ENCODE measurements around the gene TANGO6.
A peak's percentile ranks its signal among the peaks of the same experiment; 100 is the strongest.

The TANGO6 gene

GRCh38 chr16:69079697-69080096 lies 236.4 kb downstream of the TANGO6 start:
- CTCF ChIA-PET: interaction anchor here (0.6 kb wide), 1 partner anchor 25 kb away, joined by 3 read pairs; the partner anchor contains the start of gene HAS3
- H3K27me3 ChIP-seq (replicated peaks in 2 of 5; ENCODE audit: control insufficient read depth in 4 of 5, insufficient read depth in 5 of 5, low read length in 4 of 5): no peaks in the 10 kb centered on the region
- no peak for DNase-seq
- POLR2A ChIA-PET: no interaction called here
- H3K4me3 ChIP-seq (ENCODE audit: control insufficient read depth in 1 of 7, extremely low read depth in 1 of 7, insufficient read depth in 4 of 7, low read depth in 2 of 7, low read length in 6 of 7): no peak overlapping the region
- no CpG with 5 or more reads among the region's 2 CpGs for WGBS (ENCODE audit: insufficient coverage)
- no peaks in the 10 kb centered on the region for H3K4me1 ChIP-seq (ENCODE audit: control extremely low read depth in 1 of 4, control insufficient read depth in 4 of 4, insufficient read depth in 4 of 4, low read length in 3 of 4)
- no peak overlapping the region for H3K27ac ChIP-seq (ENCODE audit: insufficient read depth in 1 of 2, low read depth in 1 of 2, low read length in 2 of 2, poor library complexity in 1 of 2, severe bottlenecking in 2 of 2)
- no peaks in the 10 kb centered on the region for H3K9me3 ChIP-seq (ENCODE audit: control extremely low read depth in 1 of 5, control insufficient read depth in 4 of 5, insufficient read depth in 2 of 5, low read depth in 1 of 5, low read length in 4 of 5)
- peaks cover 0 to 4% (median 0%) of the 10 kb centered on the region in 4 experiments for H3K36me3 ChIP-seq (ENCODE audit: control insufficient read depth in 4 of 4, insufficient read depth in 4 of 4, low read length in 3 of 4)

GRCh38 chr16:69083306-69083941 lies 240.1 kb downstream of the TANGO6 start:
- Histone ChIP-seq H3K9me3 (ENCODE audit: control extremely low read depth in 1 of 5, control insufficient read depth in 4 of 5, insufficient read depth in 2 of 5, low read depth in 1 of 5, low read length in 4 of 5) (no peaks in the 10 kb centered on the region), H3K4me3 (ENCODE audit: control insufficient read depth in 1 of 7, extremely low read depth in 1 of 7, insufficient read depth in 4 of 7, low read depth in 2 of 7, low read length in 6 of 7) (no peak overlapping the region), H3K27ac (ENCODE audit: insufficient read depth in 1 of 2, low read depth in 1 of 2, low read length in 2 of 2, poor library complexity in 1 of 2, severe bottlenecking in 2 of 2) (no peak overlapping the region), H3K36me3 (ENCODE audit: control insufficient read depth in 4 of 4, insufficient read depth in 4 of 4, low read length in 3 of 4) (peaks cover 0 to 4% (median 0%) of the 10 kb centered on the region in 4 experiments), H3K4me1 (ENCODE audit: control extremely low read depth in 1 of 4, control insufficient read depth in 4 of 4, insufficient read depth in 4 of 4, low read length in 3 of 4) (peaks cover 0 to 11% (median 9%) of the 10 kb centered on the region in 4 experiments), H3K27me3 (replicated peaks in 2 of 5; ENCODE audit: control insufficient read depth in 4 of 5, insufficient read depth in 5 of 5, low read length in 4 of 5) (no peaks in the 10 kb centered on the region)
- ChIA-PET POLR2A (no interaction called here), CTCF (interaction anchor here (1.0 to 2.6 kb wide), 4 partner anchors 11 to 40 kb away, joined by 3 to 13 read pairs (median 3); partner anchors contain the start of gene HAS3)
- 98% methylated on average over 11 of the region's 16 CpGs for WGBS (ENCODE audit: insufficient coverage)
- no peak for DNase-seq

GRCh38 chr16:69084289-69084688 lies 241.0 kb downstream of the TANGO6 start:
- H3K9me3 ChIP-seq (ENCODE audit: control extremely low read depth in 1 of 5, control insufficient read depth in 4 of 5, insufficient read depth in 2 of 5, low read depth in 1 of 5, low read length in 4 of 5): no peaks in the 10 kb centered on the region
- ChIA-PET CTCF (interaction anchor here (1.3 to 2.6 kb wide), 2 partner anchors 13 to 40 kb away, joined by 3 to 13 read pairs; no protein-coding TSS in a partner anchor), POLR2A (no interaction called here)
- H3K27ac ChIP-seq (ENCODE audit: insufficient read depth in 1 of 2, low read depth in 1 of 2, low read length in 2 of 2, poor library complexity in 1 of 2, severe bottlenecking in 2 of 2): no peak overlapping the region
- 95% methylated on average over 2 of the region's 2 CpGs for WGBS (ENCODE audit: insufficient coverage)
- no peak overlapping the region for H3K4me3 ChIP-seq (ENCODE audit: control insufficient read depth in 1 of 7, extremely low read depth in 1 of 7, insufficient read depth in 4 of 7, low read depth in 2 of 7, low read length in 6 of 7)
- peaks cover 0 to 4% (median 0%) of the 10 kb centered on the region in 4 experiments for H3K36me3 ChIP-seq (ENCODE audit: control insufficient read depth in 4 of 4, insufficient read depth in 4 of 4, low read length in 3 of 4)
- H3K27me3 ChIP-seq (replicated peaks in 2 of 5; ENCODE audit: control insufficient read depth in 4 of 5, insufficient read depth in 5 of 5, low read length in 4 of 5): no peaks in the 10 kb centered on the region
- DNase-seq: no peak
- H3K4me1 ChIP-seq (ENCODE audit: control extremely low read depth in 1 of 4, control insufficient read depth in 4 of 4, insufficient read depth in 4 of 4, low read length in 3 of 4): peaks cover 0 to 19% (median 14%) of the 10 kb centered on the region in 4 experiments

DNA sequence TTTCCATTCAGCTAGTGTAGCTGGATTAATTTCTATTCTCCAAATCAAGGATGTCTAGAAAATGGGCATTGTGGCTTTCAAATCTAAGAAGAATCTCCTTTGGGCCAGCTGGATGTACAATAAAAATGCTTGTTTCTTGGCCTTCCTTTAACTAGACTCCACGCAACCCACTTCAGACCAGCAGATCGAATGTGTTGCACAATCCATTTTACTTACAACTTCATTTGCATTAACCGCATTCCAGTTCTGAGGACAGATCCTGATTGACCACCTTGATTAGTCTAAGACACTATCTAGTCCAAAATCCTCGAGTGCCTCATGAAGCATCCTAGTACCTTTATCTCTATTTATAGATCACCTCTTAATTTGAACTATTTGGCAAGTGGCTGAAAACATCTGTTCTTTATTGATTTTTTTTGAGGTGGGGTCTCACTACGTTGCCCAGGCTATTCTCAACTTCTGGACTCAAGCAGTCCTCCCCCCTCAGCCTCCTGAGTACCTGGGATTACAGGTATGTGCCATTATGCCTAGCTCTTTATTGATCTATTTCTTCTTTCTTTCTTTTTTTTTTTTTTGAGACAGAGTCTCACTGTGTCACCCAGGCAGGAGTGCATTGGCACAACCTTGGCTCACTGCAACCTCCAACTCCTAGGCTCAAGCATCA lies 241.8 kb downstream of the TANGO6 start:
- H3K27me3 ChIP-seq (replicated peaks in 2 of 5; ENCODE audit: control insufficient read depth in 4 of 5, insufficient read depth in 5 of 5, low read length in 4 of 5): no peaks in the 10 kb centered on the region
- peaks cover 0 to 4% (median 0%) of the 10 kb centered on the region in 4 experiments for H3K36me3 ChIP-seq (ENCODE audit: control insufficient read depth in 4 of 4, insufficient read depth in 4 of 4, low read length in 3 of 4)
- ChIA-PET CTCF (interaction anchor here (0.9 to 2.6 kb wide), 3 partner anchors 11 to 39 kb away, joined by 3 to 13 read pairs (median 3); no protein-coding TSS in a partner anchor), POLR2A (no interaction called here)
- H3K9me3 ChIP-seq (ENCODE audit: control extremely low read depth in 1 of 5, control insufficient read depth in 4 of 5, insufficient read depth in 2 of 5, low read depth in 1 of 5, low read length in 4 of 5): no peaks in the 10 kb centered on the region
- DNase-seq: no peak
- no peak overlapping the region for H3K27ac ChIP-seq (ENCODE audit: insufficient read depth in 1 of 2, low read depth in 1 of 2, low read length in 2 of 2, poor library complexity in 1 of 2, severe bottlenecking in 2 of 2)
- 94% methylated on average over 4 of the region's 5 CpGs for WGBS (ENCODE audit: insufficient coverage)
- no peak overlapping the region for H3K4me3 ChIP-seq (ENCODE audit: control insufficient read depth in 1 of 7, extremely low read depth in 1 of 7, insufficient read depth in 4 of 7, low read depth in 2 of 7, low read length in 6 of 7)
- peaks cover 0 to 27% (median 19%) of the 10 kb centered on the region in 4 experiments for H3K4me1 ChIP-seq (ENCODE audit: control extremely low read depth in 1 of 4, control insufficient read depth in 4 of 4, insufficient read depth in 4 of 4, low read length in 3 of 4)

DNA sequence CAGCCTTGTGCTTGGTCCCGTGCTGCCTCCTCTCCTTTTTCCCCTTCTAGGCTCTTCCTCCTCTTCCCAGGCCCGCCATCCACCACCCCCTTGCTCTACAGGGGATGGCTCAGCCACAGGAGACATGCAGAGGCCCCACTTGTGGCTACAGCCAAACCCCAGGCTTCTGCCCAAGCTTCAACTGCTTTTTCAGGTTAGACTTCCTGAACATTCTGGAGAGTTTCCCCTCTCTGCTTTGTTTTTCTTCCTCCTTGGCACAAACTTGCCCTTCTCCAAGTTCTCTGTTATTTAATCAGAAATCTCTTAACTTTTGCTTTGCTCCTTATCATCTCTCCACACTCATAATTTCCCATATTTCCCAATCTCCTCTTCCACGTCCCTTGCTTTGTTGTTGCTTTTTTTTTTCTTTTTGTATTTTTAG lies 243.8 kb downstream of the TANGO6 start:
- H3K9me3 ChIP-seq (ENCODE audit: control extremely low read depth in 1 of 5, control insufficient read depth in 4 of 5, insufficient read depth in 2 of 5, low read depth in 1 of 5, low read length in 4 of 5): no peaks in the 10 kb centered on the region
- ChIA-PET POLR2A (no interaction called here), CTCF (no interaction called here)
- DNase-seq: peak in 2 of 3 donors; percentile 30 to 39
- peak overlapping the region in 1 of 7 experiments; percentile 55 for H3K4me3 ChIP-seq (ENCODE audit: control insufficient read depth in 1 of 7, extremely low read depth in 1 of 7, insufficient read depth in 4 of 7, low read depth in 2 of 7, low read length in 6 of 7)
- H3K27me3 ChIP-seq (replicated peaks in 2 of 5; ENCODE audit: control insufficient read depth in 4 of 5, insufficient read depth in 5 of 5, low read length in 4 of 5): no peaks in the 10 kb centered on the region
- H3K27ac ChIP-seq (ENCODE audit: insufficient read depth in 1 of 2, low read depth in 1 of 2, low read length in 2 of 2, poor library complexity in 1 of 2, severe bottlenecking in 2 of 2): peak overlapping the region in 1 of 2 experiments; percentile 52
- peaks cover 0 to 27% (median 19%) of the 10 kb centered on the region in 4 experiments for H3K4me1 ChIP-seq (ENCODE audit: control extremely low read depth in 1 of 4, control insufficient read depth in 4 of 4, insufficient read depth in 4 of 4, low read length in 3 of 4)
- 0% methylated on average over 2 of the region's 3 CpGs for WGBS (ENCODE audit: insufficient coverage)
- H3K36me3 ChIP-seq (ENCODE audit: control insufficient read depth in 4 of 4, insufficient read depth in 4 of 4, low read length in 3 of 4): peaks cover 0 to 4% (median 0%) of the 10 kb centered on the region in 4 experiments

DNA sequence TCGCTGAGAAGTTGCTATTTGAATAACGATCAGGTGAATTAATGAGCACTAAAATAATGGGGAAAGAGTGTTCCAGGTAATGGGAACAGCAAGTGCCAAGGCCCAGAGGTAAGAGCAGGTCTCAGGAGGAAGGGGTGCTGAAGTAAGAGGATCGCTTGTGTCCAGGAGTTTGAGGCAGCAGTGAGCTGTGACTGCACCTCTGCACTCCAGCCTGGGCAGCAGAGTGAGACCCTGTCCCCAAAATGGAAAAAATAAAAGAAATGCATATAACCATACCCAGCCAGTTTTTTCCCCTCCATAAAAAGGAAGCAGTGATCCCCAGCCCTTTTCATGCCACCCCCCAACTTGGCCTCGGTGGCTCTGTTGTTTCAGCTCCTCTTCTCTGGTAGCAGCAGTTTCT lies 245.4 kb downstream of the TANGO6 start:
- Histone ChIP-seq H3K27ac (ENCODE audit: insufficient read depth in 1 of 2, low read depth in 1 of 2, low read length in 2 of 2, poor library complexity in 1 of 2, severe bottlenecking in 2 of 2) (no peak overlapping the region), H3K4me1 (ENCODE audit: control extremely low read depth in 1 of 4, control insufficient read depth in 4 of 4, insufficient read depth in 4 of 4, low read length in 3 of 4) (peaks cover 0 to 27% (median 19%) of the 10 kb centered on the region in 4 experiments), H3K4me3 (ENCODE audit: control insufficient read depth in 1 of 7, extremely low read depth in 1 of 7, insufficient read depth in 4 of 7, low read depth in 2 of 7, low read length in 6 of 7) (no peak overlapping the region), H3K27me3 (replicated peaks in 2 of 5; ENCODE audit: control insufficient read depth in 4 of 5, insufficient read depth in 5 of 5, low read length in 4 of 5) (no peaks in the 10 kb centered on the region), H3K36me3 (ENCODE audit: control insufficient read depth in 4 of 4, insufficient read depth in 4 of 4, low read length in 3 of 4) (peaks cover 0 to 4% (median 0%) of the 10 kb centered on the region in 4 experiments), H3K9me3 (ENCODE audit: control extremely low read depth in 1 of 5, control insufficient read depth in 4 of 5, insufficient read depth in 2 of 5, low read depth in 1 of 5, low read length in 4 of 5) (no peaks in the 10 kb centered on the region)
- 84% methylated on average over 4 of the region's 4 CpGs for WGBS (ENCODE audit: insufficient coverage)
- DNase-seq: no peak
- ChIA-PET POLR2A (no interaction called here), CTCF (no interaction called here)
